ENCODE results near the gene PRDM16.

GRCh38 chr1:3040004-3040403 is 29.0 kb upstream of the PRDM16 start:
- no peak for TF ChIP-seq CTCF (tag by site-specific recombination; IDR thresholded peaks at IDR 0.05)
- TF ChIP-seq YY1 (tag by site-specific recombination; IDR thresholded peaks at IDR 0.05), result no peak
- no peak for TF ChIP-seq ZNF555 (tag by site-specific recombination; conservative IDR thresholded peaks at IDR 0.05)
- no peak for TF ChIP-seq MEIS1 (CRISPR knock-in tag; IDR thresholded peaks at IDR 0.05; ENCODE audit: borderline replicate concordance)
- no peak for TF ChIP-seq ZNF169 (tag by site-specific recombination; IDR thresholded peaks at IDR 0.05)
- TF ChIP-seq ZBTB11 (tag by site-specific recombination; conservative IDR thresholded peaks at IDR 0.05; ENCODE audit: low read depth), result no peak
- no peak for TF ChIP-seq ZNF510 (tag by site-specific recombination; IDR thresholded peaks at IDR 0.05; ENCODE audit: insufficient replicate concordance)
- no peak for TF ChIP-seq PBX3 (CRISPR knock-in tag; IDR thresholded peaks at IDR 0.05)
- TF ChIP-seq BCL11A (tag by site-specific recombination; IDR thresholded peaks at IDR 0.05; ENCODE audit: low read depth), result no peak
- TF ChIP-seq ZNF585B (tag by site-specific recombination; IDR thresholded peaks at IDR 0.05), result no peak
